ENCODE results near the gene TMEM181.
"Not testable (repeated sequence)": the region's sequence is repeated elsewhere in the genome, so short reads cannot be mapped to it uniquely, and the experiment has no call there.

TMEM181 gene

GRCh38 chr6:158672726-158673125 lies 112.8 kb downstream of the TMEM181 start:
- intact Hi-C loops (cut with DNase I; ENCODE audit: low total_unique reads): loop anchor here (10.0 kb wide), 1 partner anchor 1128 kb away; no protein-coding TSS in a partner anchor

GRCh38 chr6:158674342-158675131 lies 114.6 kb downstream of the TMEM181 start:
- H3K27me3 ChIP-seq: no peaks in the 10 kb centered on the region
- H3K27ac ChIP-seq: no peak overlapping the region
- no peak overlapping the region for H3K4me3 ChIP-seq
- intact Hi-C loops (cut with DNase I; ENCODE audit: low total_unique reads): loop anchor here (10.0 kb wide), 1 partner anchor 1130 kb away; no protein-coding TSS in a partner anchor
- H3K9me3 ChIP-seq: no peaks in the 10 kb centered on the region
- no peak for TF ChIP-seq CTCF (IDR thresholded peaks at IDR 0.05)
- no peaks in the 10 kb centered on the region for H3K36me3 ChIP-seq
- peak in 1 of 2 donors; percentile 21 for DNase-seq
- no peaks in the 10 kb centered on the region for H3K4me1 ChIP-seq

More at GRCh38 chr6:158672726-158673125, 112.8 kb downstream of the TMEM181 start:
- Histone ChIP-seq H3K9me3 (no peaks in the 10 kb centered on the region), H3K27ac (no peak overlapping the region), H3K4me1 (peaks cover 0 to 3% (median 0%) of the 10 kb centered on the region in 4 donors), H3K36me3 (no peaks in the 10 kb centered on the region), H3K27me3 (no peaks in the 10 kb centered on the region), H3K4me3 (no peak overlapping the region)
- TF ChIP-seq CTCF (IDR thresholded peaks at IDR 0.05): no peak
- DNase-seq: peak in 1 of 2 donors; percentile 15

- H3K4me3 ChIP-seq, H3K4me1 ChIP-seq: not testable (repeated sequence)
These were observed 117.2 kb downstream of the TMEM181 start for GRCh38 chr6:158677094-158677493.

GRCh38 chr6:158677906-158678578 lies 118.2 kb downstream of the TMEM181 start:
- no peak overlapping the region for H3K4me3 ChIP-seq
- H3K9me3 ChIP-seq: no peaks in the 10 kb centered on the region
- no peaks in the 10 kb centered on the region for H3K27me3 ChIP-seq
- peak in 1 of 2 donors; percentile 29 for DNase-seq
- no peaks in the 10 kb centered on the region for H3K36me3 ChIP-seq
- no peak for TF ChIP-seq CTCF (IDR thresholded peaks at IDR 0.05)
- no peaks in the 10 kb centered on the region for H3K4me1 ChIP-seq
- no peak overlapping the region for H3K27ac ChIP-seq
- intact Hi-C loops (cut with DNase I; ENCODE audit: low total_unique reads): loop anchor here (10.0 kb wide), 1 partner anchor 1133 kb away; no protein-coding TSS in a partner anchor

More at GRCh38 chr6:158677094-158677493, 117.2 kb downstream of the TMEM181 start:
- not testable (repeated sequence) for H3K27me3 ChIP-seq, H3K27ac ChIP-seq, H3K36me3 ChIP-seq, H3K9me3 ChIP-seq
- DNase-seq: peak in 1 of 2 donors; percentile 19
- intact Hi-C loops (cut with DNase I; ENCODE audit: low total_unique reads): loop anchor here (10.0 kb wide), 1 partner anchor 1132 kb away; no protein-coding TSS in a partner anchor

- no peaks in the 10 kb centered on the region for H3K36me3 ChIP-seq
- H3K27ac ChIP-seq: no peak overlapping the region
- H3K9me3 ChIP-seq: no peaks in the 10 kb centered on the region
- H3K4me3 ChIP-seq: no peak overlapping the region
- no peak for TF ChIP-seq CTCF (IDR thresholded peaks at IDR 0.05)
- H3K27me3 ChIP-seq: no peaks in the 10 kb centered on the region
- DNase-seq: no peak
- intact Hi-C loops (cut with DNase I; ENCODE audit: low total_unique reads): no loop called here
- H3K4me1 ChIP-seq: peaks cover 0 to 8% (median 1%) of the 10 kb centered on the region in 4 donors
These were observed 120.1 kb downstream of the TMEM181 start for GRCh38 chr6:158680015-158680414.

- Histone ChIP-seq H3K27me3 (no peaks in the 10 kb centered on the region), H3K9me3 (no peaks in the 10 kb centered on the region), H3K4me1 (peaks cover 0 to 8% (median 3%) of the 10 kb centered on the region in 4 donors), H3K27ac (no peak overlapping the region), H3K4me3 (no peak overlapping the region), H3K36me3 (no peaks in the 10 kb centered on the region)
- TF ChIP-seq CTCF (IDR thresholded peaks at IDR 0.05): no peak
- intact Hi-C loops (cut with DNase I; ENCODE audit: low total_unique reads): no loop called here
- DNase-seq: peak in 1 of 2 donors; percentile 60
These were observed 120.6 kb downstream of the TMEM181 start for GRCh38 chr6:158680481-158680880.
